ENCODE results near the gene EIF2D. TPM values are rescaled to one million over a fixed set of nuclear protein-coding genes. Genes with fewer than 3 reads are reported as not detected.

The EIF2D gene
- total RNA-seq, 4 donors from 2014 or later: 20.0 to 66.0 (median 34.9) TPM

- Histone ChIP-seq H3K27me3 (no peaks in the 10 kb centered on the region), H3K36me3 (peaks cover 0 to 14% (median 0%) of the 10 kb centered on the region in 3 donors), H3K9me3 (no peaks in the 10 kb centered on the region), H3K27ac (peak overlapping the region; percentile 70 to 84 (median 79)), H3K4me3 (peak overlapping the region in 1 of 4 donors; percentile 18), H3K4me1 (peaks cover 0 to 60% (median 36%) of the 10 kb centered on the region in 4 donors)
- DNase-seq: no peak
- TF ChIP-seq POLR2A (IDR thresholded peaks at IDR 0.05): no peak
- TF ChIP-seq CTCF (IDR thresholded peaks at IDR 0.05): no peak
These were observed 31.7 kb downstream of the EIF2D start for GRCh38 chr1:206580438-206581113.

- H3K36me3 ChIP-seq: peaks cover 0 to 10% (median 0%) of the 10 kb centered on the region in 3 donors
- TF ChIP-seq POLR2A (IDR thresholded peaks at IDR 0.05) (peak in 1 of 2 donors; percentile 15), CTCF (IDR thresholded peaks at IDR 0.05) (no peak)
- H3K27ac ChIP-seq: peak overlapping the region; percentile 75 to 84 (median 82)
- H3K9me3 ChIP-seq: no peaks in the 10 kb centered on the region
- peaks cover 0 to 65% (median 37%) of the 10 kb centered on the region in 4 donors for H3K4me1 ChIP-seq
- no peaks in the 10 kb centered on the region for H3K27me3 ChIP-seq
- peak overlapping the region in 1 of 4 donors; percentile 18 for H3K4me3 ChIP-seq
- peak; percentile 63 to 96 (median 96) for DNase-seq
These were observed 32.4 kb downstream of the EIF2D start for GRCh38 chr1:206579747-206580437.

GRCh38 chr1:206578978-206579374 lies 33.3 kb downstream of the EIF2D start:
- no peak overlapping the region for H3K4me3 ChIP-seq
- peak overlapping the region; percentile 51 to 84 (median 82) for H3K27ac ChIP-seq
- H3K36me3 ChIP-seq: peaks cover 0 to 1% (median 0%) of the 10 kb centered on the region in 3 donors
- H3K9me3 ChIP-seq: no peaks in the 10 kb centered on the region
- H3K27me3 ChIP-seq: no peaks in the 10 kb centered on the region
- H3K4me1 ChIP-seq: peaks cover 0 to 68% (median 42%) of the 10 kb centered on the region in 4 donors
- no peak for TF ChIP-seq POLR2A (IDR thresholded peaks at IDR 0.05)
- TF ChIP-seq CTCF (IDR thresholded peaks at IDR 0.05): no peak
- no peak for DNase-seq

- Histone ChIP-seq H3K36me3 (no peaks in the 10 kb centered on the region), H3K27ac (peak overlapping the region; percentile 51 to 86 (median 82)), H3K9me3 (no peaks in the 10 kb centered on the region), H3K27me3 (no peaks in the 10 kb centered on the region), H3K4me3 (no peak overlapping the region), H3K4me1 (peaks cover 0 to 65% (median 43%) of the 10 kb centered on the region in 4 donors)
- no peak for TF ChIP-seq CTCF (IDR thresholded peaks at IDR 0.05)
- TF ChIP-seq POLR2A (IDR thresholded peaks at IDR 0.05): no peak
- no peak for DNase-seq
These were observed 33.9 kb downstream of the EIF2D start for GRCh38 chr1:206578068-206578977.

GRCh38 chr1:206577626-206578025 lies 34.6 kb downstream of the EIF2D start:
- Histone ChIP-seq H3K9me3 (no peaks in the 10 kb centered on the region), H3K4me3 (no peak overlapping the region), H3K27ac (peak overlapping the region; percentile 77 to 86 (median 82)), H3K27me3 (no peaks in the 10 kb centered on the region), H3K36me3 (no peaks in the 10 kb centered on the region), H3K4me1 (peaks cover 0 to 63% (median 41%) of the 10 kb centered on the region in 4 donors)
- no peak for DNase-seq
- no peak for TF ChIP-seq POLR2A (IDR thresholded peaks at IDR 0.05)
- no peak for TF ChIP-seq CTCF (IDR thresholded peaks at IDR 0.05)

All from Peyer's patch (tissue), 4 donors.